Measurements from ENCODE around the gene DCTD.

DCTD gene

DNA sequence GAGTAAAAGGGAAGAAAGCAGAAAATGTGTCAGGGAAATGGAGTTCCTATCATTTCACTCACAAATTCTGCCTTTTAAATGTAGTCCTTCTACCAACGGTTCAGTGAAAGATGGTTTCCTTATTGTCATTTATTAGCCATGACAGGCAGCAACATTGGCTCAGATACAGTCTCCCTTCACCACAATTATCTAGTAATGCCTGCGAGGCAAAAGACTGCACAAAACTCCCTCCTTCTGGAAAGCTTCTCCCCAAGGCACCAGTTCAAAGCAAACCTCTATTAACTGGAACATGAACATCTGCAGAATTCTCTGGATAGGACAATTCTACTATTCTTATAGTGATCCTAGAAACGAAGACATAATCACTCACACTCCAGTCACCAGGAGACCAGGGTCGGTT is 28.3 kb downstream of the DCTD start:
- H3K4me3 ChIP-seq (ENCODE audit: low read depth in 1 of 2, low read length in 2 of 2), result no peak overlapping the region
- peaks cover 37% of the 10 kb centered on the region for H3K36me3 ChIP-seq (ENCODE audit: insufficient read depth, low read length)
- no peak overlapping the region for H3K9ac ChIP-seq (ENCODE audit: low read length)
- no peaks in the 10 kb centered on the region for H3K27me3 ChIP-seq (ENCODE audit: control insufficient read depth in 1 of 2, insufficient read depth in 2 of 2, low read length in 2 of 2)
- H3K27ac ChIP-seq (ENCODE audit: low read depth, low read length), result no peak overlapping the region
- H3K4me1 ChIP-seq (ENCODE audit: insufficient read depth, low read length), result peaks cover 7% of the 10 kb centered on the region
- no peaks in the 10 kb centered on the region for H3K9me3 ChIP-seq (ENCODE audit: low read length)

DNA sequence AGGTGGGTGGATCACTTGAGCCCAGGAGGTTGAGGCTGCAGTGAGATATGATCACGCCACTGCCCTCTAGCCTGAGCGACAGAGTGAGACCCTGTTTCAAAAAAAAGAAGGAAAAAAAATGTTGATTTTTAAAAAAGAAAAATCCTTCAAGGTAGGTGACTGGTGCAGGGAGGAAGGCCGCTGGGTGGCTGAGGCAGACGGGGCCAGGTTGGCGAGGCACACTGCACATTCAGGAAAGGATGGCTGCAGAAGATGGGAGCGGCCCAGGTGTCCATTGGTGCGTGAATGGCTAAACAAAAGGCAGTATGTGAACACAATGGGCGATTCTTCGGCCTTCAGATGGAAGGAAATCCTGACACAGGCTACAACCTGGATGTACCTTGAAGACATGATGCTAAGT is 30.4 kb downstream of the DCTD start:
- Histone ChIP-seq H3K9me3 (ENCODE audit: low read length) (no peaks in the 10 kb centered on the region), H3K27ac (ENCODE audit: low read depth, low read length) (no peak overlapping the region), H3K27me3 (ENCODE audit: control insufficient read depth in 1 of 2, insufficient read depth in 2 of 2, low read length in 2 of 2) (no peaks in the 10 kb centered on the region), H3K36me3 (ENCODE audit: insufficient read depth, low read length) (peaks cover 24% of the 10 kb centered on the region), H3K9ac (ENCODE audit: low read length) (no peak overlapping the region), H3K4me3 (ENCODE audit: low read depth in 1 of 2, low read length in 2 of 2) (no peak overlapping the region), H3K4me1 (ENCODE audit: insufficient read depth, low read length) (peaks cover 7% of the 10 kb centered on the region)

DNA sequence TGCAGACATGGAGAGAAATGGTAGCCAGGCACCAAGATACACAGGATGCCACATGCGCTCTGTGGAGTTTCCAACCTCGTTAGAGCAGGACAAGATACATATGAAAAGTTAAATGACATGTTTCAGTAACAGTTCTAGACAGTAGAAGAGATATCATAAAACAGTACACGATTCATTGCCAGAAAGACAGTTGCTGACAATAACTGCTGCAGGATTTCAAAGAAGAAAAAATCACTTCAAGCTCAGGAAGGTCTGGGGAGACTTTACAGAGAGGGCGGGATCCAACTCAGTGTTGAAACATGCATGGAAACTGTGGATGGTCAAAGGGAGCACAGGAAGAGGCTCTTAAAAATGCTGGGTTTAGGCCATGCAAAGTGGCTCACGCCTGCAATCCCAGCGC is 31.0 kb downstream of the DCTD start:
- Histone ChIP-seq H3K4me3 (ENCODE audit: low read depth in 1 of 2, low read length in 2 of 2) (no peak overlapping the region), H3K27me3 (ENCODE audit: control insufficient read depth in 1 of 2, insufficient read depth in 2 of 2, low read length in 2 of 2) (no peaks in the 10 kb centered on the region), H3K9me3 (ENCODE audit: low read length) (no peaks in the 10 kb centered on the region), H3K4me1 (ENCODE audit: insufficient read depth, low read length) (peaks cover 7% of the 10 kb centered on the region), H3K9ac (ENCODE audit: low read length) (no peak overlapping the region), H3K36me3 (ENCODE audit: insufficient read depth, low read length) (peaks cover 20% of the 10 kb centered on the region), H3K27ac (ENCODE audit: low read depth, low read length) (no peak overlapping the region)

DNA sequence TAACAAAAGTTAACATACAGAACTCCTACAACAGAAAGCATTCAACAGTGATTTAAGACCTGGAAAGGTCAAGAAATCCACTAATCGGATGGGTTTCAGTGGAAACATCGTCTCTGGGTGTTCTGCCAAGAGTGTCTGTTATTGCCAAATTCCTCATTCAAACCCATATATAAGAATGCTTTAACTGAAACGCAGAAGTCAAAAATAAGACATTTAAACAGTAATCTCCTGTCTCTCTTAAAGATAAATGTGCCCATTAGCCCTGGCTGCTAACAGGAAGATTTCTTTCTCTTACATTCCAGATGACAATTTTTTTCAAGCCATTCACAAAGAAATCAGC is 31.5 kb downstream of the DCTD start:
- Histone ChIP-seq H3K27me3 (ENCODE audit: control insufficient read depth in 1 of 2, insufficient read depth in 2 of 2, low read length in 2 of 2) (no peaks in the 10 kb centered on the region), H3K9ac (ENCODE audit: low read length) (no peak overlapping the region), H3K36me3 (ENCODE audit: insufficient read depth, low read length) (peaks cover 16% of the 10 kb centered on the region), H3K27ac (ENCODE audit: low read depth, low read length) (no peak overlapping the region), H3K4me1 (ENCODE audit: insufficient read depth, low read length) (peaks cover 10% of the 10 kb centered on the region), H3K9me3 (ENCODE audit: low read length) (no peaks in the 10 kb centered on the region), H3K4me3 (ENCODE audit: low read depth in 1 of 2, low read length in 2 of 2) (no peak overlapping the region)

DNA sequence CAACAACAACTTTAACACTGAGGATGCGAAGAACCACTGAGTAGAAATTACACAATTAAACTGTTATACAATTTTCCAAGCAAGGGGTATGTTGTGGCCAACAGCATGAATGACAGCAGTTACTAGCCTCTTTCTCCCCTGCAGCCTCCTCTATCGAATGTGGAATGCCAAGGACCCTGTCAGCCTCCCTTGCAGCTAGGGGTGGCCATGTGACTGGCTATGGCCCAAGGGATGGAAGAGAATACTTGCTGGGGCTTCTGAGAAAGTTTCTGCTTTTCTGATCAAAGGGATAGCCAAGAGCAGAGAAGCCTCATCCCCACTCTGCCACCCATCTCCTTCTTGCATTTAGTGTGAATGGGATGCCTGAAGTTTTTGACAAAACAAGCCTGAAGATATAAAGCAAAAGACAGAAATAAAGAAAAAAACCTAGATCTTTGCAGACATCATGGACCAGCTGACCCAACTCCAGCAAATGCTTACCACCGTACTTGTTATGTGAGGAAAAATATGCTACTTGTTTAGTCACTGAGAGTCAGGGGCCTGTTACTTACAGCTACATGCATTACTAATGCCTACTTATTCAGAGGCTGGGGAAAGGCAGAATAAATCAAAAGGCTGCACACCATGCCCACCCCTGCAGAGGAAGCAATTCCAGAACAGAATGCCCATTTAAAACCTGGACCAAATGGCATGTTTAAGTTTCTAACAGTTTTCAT is 32.0 kb downstream of the DCTD start:
- Histone ChIP-seq H3K4me1 (ENCODE audit: insufficient read depth, low read length) (peaks cover 13% of the 10 kb centered on the region), H3K9ac (ENCODE audit: low read length) (no peak overlapping the region), H3K36me3 (ENCODE audit: insufficient read depth, low read length) (peaks cover 10% of the 10 kb centered on the region), H3K27me3 (ENCODE audit: control insufficient read depth in 1 of 2, insufficient read depth in 2 of 2, low read length in 2 of 2) (no peaks in the 10 kb centered on the region), H3K4me3 (ENCODE audit: low read depth in 1 of 2, low read length in 2 of 2) (no peak overlapping the region), H3K9me3 (ENCODE audit: low read length) (no peaks in the 10 kb centered on the region), H3K27ac (ENCODE audit: low read depth, low read length) (no peak overlapping the region)

DNA sequence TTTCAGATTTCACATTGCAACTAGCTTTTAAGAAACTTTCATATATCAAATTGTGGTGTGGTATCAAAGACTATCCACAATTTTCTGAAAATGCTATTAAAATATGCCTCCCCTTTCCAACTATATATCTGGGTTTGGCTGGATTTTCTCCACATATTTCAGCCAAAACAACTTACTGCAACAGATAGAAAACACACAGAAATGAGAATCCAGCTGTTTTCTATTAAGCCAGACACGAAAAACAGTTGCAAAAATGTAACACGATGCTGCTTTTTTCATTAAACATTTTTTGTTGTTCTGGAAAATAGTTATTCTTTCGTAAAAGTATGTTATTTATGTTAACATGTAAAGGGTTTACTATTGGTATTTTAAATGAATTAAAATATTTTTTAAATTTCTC is 33.1 kb downstream of the DCTD start:
- no peak overlapping the region for H3K4me3 ChIP-seq (ENCODE audit: low read depth in 1 of 2, low read length in 2 of 2)
- H3K27me3 ChIP-seq (ENCODE audit: control insufficient read depth in 1 of 2, insufficient read depth in 2 of 2, low read length in 2 of 2), result no peaks in the 10 kb centered on the region
- no peak overlapping the region for H3K27ac ChIP-seq (ENCODE audit: low read depth, low read length)
- H3K9ac ChIP-seq (ENCODE audit: low read length), result no peak overlapping the region
- peaks cover 3% of the 10 kb centered on the region for H3K36me3 ChIP-seq (ENCODE audit: insufficient read depth, low read length)
- no peaks in the 10 kb centered on the region for H3K9me3 ChIP-seq (ENCODE audit: low read length)
- peaks cover 16% of the 10 kb centered on the region for H3K4me1 ChIP-seq (ENCODE audit: insufficient read depth, low read length)

DNA sequence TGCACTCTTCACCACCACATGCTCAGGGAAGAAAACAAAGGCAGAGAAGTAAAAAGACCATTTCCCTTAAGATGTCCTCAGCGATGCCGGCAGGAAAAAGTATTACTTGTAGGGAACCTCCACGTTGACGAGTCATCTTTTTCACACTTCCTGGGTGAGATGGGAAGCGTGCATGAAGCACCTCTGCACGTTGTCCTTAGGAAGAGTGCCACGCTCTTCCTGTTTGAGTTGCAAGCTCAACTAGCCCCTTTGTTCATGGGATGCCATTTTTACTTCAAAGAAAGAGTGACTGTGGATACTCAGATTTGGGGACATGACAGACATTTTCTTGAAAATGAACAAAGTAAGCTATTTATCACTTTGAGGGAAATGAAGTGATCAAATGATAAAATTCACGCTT is 33.8 kb downstream of the DCTD start:
- Histone ChIP-seq H3K4me3 (ENCODE audit: low read depth in 1 of 2, low read length in 2 of 2) (no peak overlapping the region), H3K9me3 (ENCODE audit: low read length) (no peaks in the 10 kb centered on the region), H3K4me1 (ENCODE audit: insufficient read depth, low read length) (peaks cover 16% of the 10 kb centered on the region), H3K9ac (ENCODE audit: low read length) (no peak overlapping the region), H3K36me3 (ENCODE audit: insufficient read depth, low read length) (no peaks in the 10 kb centered on the region), H3K27me3 (ENCODE audit: control insufficient read depth in 1 of 2, insufficient read depth in 2 of 2, low read length in 2 of 2) (no peaks in the 10 kb centered on the region), H3K27ac (ENCODE audit: low read depth, low read length) (no peak overlapping the region)

DNA sequence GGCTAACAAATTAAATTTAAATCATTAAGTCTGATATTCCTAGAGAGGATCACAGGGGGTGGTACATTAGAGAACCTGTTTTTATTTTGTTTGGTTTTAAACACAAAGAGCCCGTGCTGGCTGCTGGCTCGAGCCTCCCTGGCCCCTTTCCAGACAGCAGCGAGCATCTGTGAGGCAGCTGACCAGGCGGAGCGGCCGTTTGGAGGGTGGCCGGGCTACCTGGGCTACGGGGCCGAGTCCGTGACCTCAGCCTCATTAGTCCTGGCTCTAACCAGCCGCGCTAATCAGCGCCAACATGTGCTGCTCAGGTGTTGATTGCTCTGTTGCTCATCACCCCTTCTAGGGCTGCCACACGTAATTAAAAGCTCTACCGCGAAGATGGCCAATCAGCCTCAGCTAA is 35.3 kb downstream of the DCTD start:
- H3K27me3 ChIP-seq (ENCODE audit: control insufficient read depth in 1 of 2, insufficient read depth in 2 of 2, low read length in 2 of 2), result no peaks in the 10 kb centered on the region
- H3K27ac ChIP-seq (ENCODE audit: low read depth, low read length), result no peak overlapping the region
- H3K4me1 ChIP-seq (ENCODE audit: insufficient read depth, low read length), result peaks cover 16% of the 10 kb centered on the region
- H3K4me3 ChIP-seq (ENCODE audit: low read depth in 1 of 2, low read length in 2 of 2), result no peak overlapping the region
- H3K9me3 ChIP-seq (ENCODE audit: low read length), result no peaks in the 10 kb centered on the region
- no peaks in the 10 kb centered on the region for H3K36me3 ChIP-seq (ENCODE audit: insufficient read depth, low read length)
- no peak overlapping the region for H3K9ac ChIP-seq (ENCODE audit: low read length)

DNA sequence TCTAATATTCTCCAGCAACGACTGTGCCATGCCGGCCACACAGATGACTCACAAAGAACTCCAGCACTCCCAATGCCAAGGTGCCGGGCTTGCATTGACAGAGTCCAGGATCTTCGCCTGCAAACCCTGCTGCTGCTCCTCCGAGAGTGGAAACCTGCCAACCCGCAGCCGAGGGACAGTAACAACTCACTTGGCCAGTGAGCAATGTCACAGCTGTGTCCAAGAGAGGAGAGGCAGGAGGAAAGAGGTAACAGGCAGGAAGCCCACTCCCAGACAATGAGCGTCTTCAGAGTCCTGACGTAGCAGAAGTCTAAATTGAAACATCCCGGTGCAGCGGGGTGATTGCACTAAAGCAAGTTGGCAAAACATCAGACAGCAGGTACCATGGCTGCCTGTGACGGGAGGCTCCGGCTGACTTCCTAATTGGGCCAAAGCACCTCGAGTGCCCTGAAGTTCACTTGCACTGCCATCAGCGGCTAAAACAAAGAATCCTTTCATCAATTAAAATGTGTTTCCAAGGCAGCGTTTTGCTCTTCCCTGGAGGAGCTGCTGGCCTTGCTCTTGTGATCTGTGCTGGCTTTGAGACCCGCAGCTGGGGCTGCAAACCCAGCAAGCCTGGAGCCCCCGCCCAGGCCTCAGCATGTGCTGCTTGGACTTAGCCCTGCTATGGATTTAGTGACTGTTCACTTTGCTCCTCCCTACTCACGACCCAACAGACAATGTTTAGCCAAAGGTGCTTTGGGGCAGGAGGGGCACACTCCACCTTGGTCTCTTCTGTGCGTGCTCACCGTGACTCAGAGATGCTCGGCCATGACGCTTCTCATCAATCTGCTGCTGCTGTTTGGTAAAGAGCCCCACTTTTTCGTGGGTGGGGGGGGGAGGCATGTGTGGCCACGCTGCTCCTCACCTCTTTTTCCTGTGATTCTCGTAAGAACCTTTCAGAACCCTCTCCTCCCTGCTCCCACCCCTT is 36.5 kb downstream of the DCTD start:
- Histone ChIP-seq H3K9me3 (ENCODE audit: low read length) (no peaks in the 10 kb centered on the region), H3K27me3 (ENCODE audit: control insufficient read depth in 1 of 2, insufficient read depth in 2 of 2, low read length in 2 of 2) (no peaks in the 10 kb centered on the region), H3K36me3 (ENCODE audit: insufficient read depth, low read length) (no peaks in the 10 kb centered on the region), H3K4me1 (ENCODE audit: insufficient read depth, low read length) (peaks cover 12% of the 10 kb centered on the region), H3K27ac (ENCODE audit: low read depth, low read length) (peak overlapping the region; percentile 57), H3K9ac (ENCODE audit: low read length) (no peak overlapping the region), H3K4me3 (ENCODE audit: low read depth in 1 of 2, low read length in 2 of 2) (peak overlapping the region in 1 of 2 donors; percentile 69)

DNA sequence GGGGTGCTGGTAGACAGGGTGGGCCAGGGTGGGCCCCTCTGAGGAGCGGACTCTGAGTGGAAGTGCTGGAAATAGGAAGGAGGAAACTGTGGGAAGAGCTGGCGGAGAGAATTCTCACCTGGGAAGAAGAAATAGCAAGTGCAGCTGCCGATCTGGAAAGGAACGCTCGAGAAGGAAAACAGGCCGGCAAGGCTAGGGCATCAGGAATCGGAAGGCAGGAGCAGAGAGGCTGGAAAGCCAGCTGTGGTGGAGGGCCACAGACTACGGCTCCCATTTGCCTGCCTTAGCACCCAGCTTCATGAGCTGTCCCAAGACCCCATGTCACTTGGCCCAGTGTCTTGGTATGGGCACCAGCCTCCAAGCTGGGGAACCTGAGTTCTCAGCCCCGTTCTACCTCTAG is 37.3 kb downstream of the DCTD start:
- H3K27ac ChIP-seq (ENCODE audit: low read depth, low read length), result peak overlapping the region; percentile 57
- no peaks in the 10 kb centered on the region for H3K9me3 ChIP-seq (ENCODE audit: low read length)
- H3K4me1 ChIP-seq (ENCODE audit: insufficient read depth, low read length), result peaks cover 9% of the 10 kb centered on the region
- H3K27me3 ChIP-seq (ENCODE audit: control insufficient read depth in 1 of 2, insufficient read depth in 2 of 2, low read length in 2 of 2), result no peaks in the 10 kb centered on the region
- no peaks in the 10 kb centered on the region for H3K36me3 ChIP-seq (ENCODE audit: insufficient read depth, low read length)
- H3K4me3 ChIP-seq (ENCODE audit: low read depth in 1 of 2, low read length in 2 of 2), result peak overlapping the region in 1 of 2 donors; percentile 69
- no peak overlapping the region for H3K9ac ChIP-seq (ENCODE audit: low read length)

DNA sequence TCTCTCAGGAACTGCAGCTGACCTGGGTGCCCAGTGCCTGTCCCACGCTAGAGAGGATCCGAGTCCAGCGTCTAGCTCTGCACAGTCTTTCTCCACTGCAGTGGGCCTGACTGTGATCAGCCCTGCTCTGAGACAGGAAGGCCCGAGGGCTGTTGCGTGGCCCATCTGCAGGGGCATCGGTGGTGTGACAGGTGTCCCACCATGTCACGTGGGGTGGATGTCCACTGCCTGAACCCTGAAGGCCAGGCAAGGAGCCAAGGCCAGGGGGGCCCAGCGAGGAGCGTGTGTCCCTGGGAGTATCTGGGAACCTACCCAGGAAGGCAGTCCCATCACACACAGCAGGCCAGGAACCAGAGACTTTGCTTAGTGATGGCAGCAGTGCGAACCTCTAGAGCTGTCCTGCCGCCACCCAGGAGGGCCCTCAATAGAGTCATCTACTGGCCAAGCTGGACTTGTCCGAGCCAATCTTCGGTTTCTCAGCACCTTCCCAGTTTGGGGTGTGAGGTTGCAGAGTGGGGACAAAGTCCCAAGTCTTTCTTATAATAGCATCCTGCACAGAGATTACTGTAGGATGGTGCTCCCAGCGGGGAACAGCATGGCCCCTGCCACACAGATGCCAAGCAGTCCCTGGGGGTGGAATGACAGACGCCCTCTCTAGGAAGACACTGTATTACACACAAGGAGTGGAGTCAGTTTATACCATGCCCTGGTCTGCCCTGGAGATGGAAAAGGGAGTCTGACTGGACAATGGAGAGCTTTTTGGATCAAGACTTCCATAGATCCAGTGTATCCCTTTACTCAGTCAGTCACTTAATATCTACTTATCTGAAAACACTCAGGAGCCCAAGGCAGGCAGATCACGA is 38.3 kb downstream of the DCTD start:
- Histone ChIP-seq H3K27ac (ENCODE audit: low read depth, low read length) (no peak overlapping the region), H3K4me3 (ENCODE audit: low read depth in 1 of 2, low read length in 2 of 2) (no peak overlapping the region), H3K9ac (ENCODE audit: low read length) (no peak overlapping the region), H3K36me3 (ENCODE audit: insufficient read depth, low read length) (no peaks in the 10 kb centered on the region), H3K27me3 (ENCODE audit: control insufficient read depth in 1 of 2, insufficient read depth in 2 of 2, low read length in 2 of 2) (no peaks in the 10 kb centered on the region), H3K9me3 (ENCODE audit: low read length) (no peaks in the 10 kb centered on the region), H3K4me1 (ENCODE audit: insufficient read depth, low read length) (peaks cover 9% of the 10 kb centered on the region)

All from muscle layer of colon (tissue), 2 donors.